HEK293 (cell line): ENCODE results near the gene MTARC1.

Experiments
- AEBP2 ChIP-seq: fragments of 450-650 bp; formaldehyde crosslinking; IDR thresholded peaks from 2 replicates; pipeline ENCODE4 v1.5.1; 2016; ENCODE audit warnings: missing biosample characterization, missing genetic modification characterization, borderline replicate concordance
- EGR2 ChIP-seq: fragments of 450-650 bp; formaldehyde crosslinking; IDR thresholded peaks from 2 replicates; pipeline ENCODE4 v1.5.1; 2016; ENCODE audit warnings: low read depth, missing biosample characterization, missing genetic modification characterization
- FEZF1 ChIP-seq: fragments of 450-650 bp; formaldehyde crosslinking; IDR thresholded peaks from 2 replicates; pipeline ENCODE4 v1.5.1; 2016; ENCODE audit warnings: missing biosample characterization, missing genetic modification characterization
- HOXD13 ChIP-seq: sonication (generic); formaldehyde crosslinking; IDR thresholded peaks from 2 replicates; pipeline ENCODE4 v1.8.0; 2022; ENCODE audit warnings: missing genetic modification reagents, borderline replicate concordance
- KLF8 ChIP-seq: fragments of 450-650 bp; formaldehyde crosslinking; IDR thresholded peaks from 2 replicates; pipeline ENCODE4 v1.5.1; 2016; ENCODE audit warnings: missing biosample characterization, missing genetic modification characterization
- PRDM10 ChIP-seq: fragments of 450-650 bp; formaldehyde crosslinking; IDR thresholded peaks from 2 replicates; pipeline ENCODE4 v1.5.1; 2016; ENCODE audit warnings: missing biosample characterization, missing genetic modification characterization
- SCRT2 ChIP-seq: fragments of 450-650 bp; formaldehyde crosslinking; IDR thresholded peaks from 2 replicates; pipeline ENCODE4 v1.5.1; 2016; ENCODE audit warnings: missing biosample characterization, missing genetic modification characterization
- SP2 ChIP-seq: fragments of 450-650 bp; formaldehyde crosslinking; IDR thresholded peaks from 2 replicates; pipeline ENCODE4 v1.5.1; 2016; ENCODE audit warnings: missing biosample characterization, missing genetic modification characterization
- SP7 ChIP-seq: fragments of 450-650 bp; formaldehyde crosslinking; IDR thresholded peaks from 2 replicates; pipeline ENCODE4 v1.5.1; 2016; ENCODE audit warnings: missing biosample characterization, missing genetic modification characterization
- WT1 ChIP-seq: fragments of 450-650 bp; formaldehyde crosslinking; IDR thresholded peaks from 2 replicates; pipeline ENCODE4 v1.5.1; 2016; ENCODE audit warnings: missing biosample characterization, missing genetic modification characterization
- YY1 ChIP-seq: fragments of 450-650 bp; formaldehyde crosslinking; IDR thresholded peaks from 2 replicates; pipeline ENCODE4 v1.5.1; 2018; ENCODE audit warnings: missing biosample characterization, missing genetic modification characterization
- ZBTB10 ChIP-seq: fragments of 450-650 bp; formaldehyde crosslinking; IDR thresholded peaks from 2 replicates; pipeline ENCODE4 v1.5.1; 2016; ENCODE audit warnings: missing biosample characterization, missing genetic modification characterization
- ZBTB11 ChIP-seq: fragments of 450-650 bp; formaldehyde crosslinking; conservative IDR thresholded peaks from 2 replicates; pipeline ENCODE4 v1.5.1; 2016; ENCODE audit warnings: low read depth, missing biosample characterization, missing genetic modification characterization
- ZBTB20 ChIP-seq: fragments of 450-650 bp; formaldehyde crosslinking; IDR thresholded peaks from 2 replicates; pipeline ENCODE4 v1.5.1; 2016; ENCODE audit warnings: missing biosample characterization, missing genetic modification characterization
- ZBTB8A ChIP-seq: fragments of 450-650 bp; formaldehyde crosslinking; IDR thresholded peaks from 2 replicates; pipeline ENCODE4 v1.5.1; 2016; ENCODE audit warnings: missing biosample characterization, missing genetic modification characterization
- ZEB2 ChIP-seq: fragments of 450-650 bp; formaldehyde crosslinking; IDR thresholded peaks from 2 replicates; pipeline ENCODE4 v1.5.1; 2016; ENCODE audit warnings: missing biosample characterization, missing genetic modification characterization
- ZFP69B ChIP-seq: fragments of 450-650 bp; formaldehyde crosslinking; IDR thresholded peaks from 2 replicates; pipeline ENCODE4 v1.5.1; 2016; ENCODE audit warnings: missing biosample characterization, missing genetic modification characterization
- ZNF2 ChIP-seq: fragments of 450-650 bp; formaldehyde crosslinking; IDR thresholded peaks from 2 replicates; pipeline ENCODE4 v1.5.1; 2016; ENCODE audit warnings: missing biosample characterization, missing genetic modification characterization
- ZNF398 ChIP-seq: fragments of 450-650 bp; formaldehyde crosslinking; IDR thresholded peaks from 2 replicates; pipeline ENCODE4 v1.5.1; 2017; ENCODE audit warnings: missing biosample characterization, missing genetic modification characterization
- ZNF549 ChIP-seq: fragments of 450-650 bp; IDR thresholded peaks from 2 replicates; pipeline ENCODE4 v1.5.1; 2018; ENCODE audit warnings: missing biosample characterization, missing genetic modification characterization, mild to moderate bottlenecking, inconsistent platforms, moderate library complexity
- ZNF561 ChIP-seq: fragments of 450-650 bp; IDR thresholded peaks from 2 replicates; pipeline ENCODE4 v1.5.1; 2018; ENCODE audit warnings: missing biosample characterization, missing genetic modification characterization, borderline replicate concordance
- ZNF843 ChIP-seq: fragments of 450-650 bp; formaldehyde crosslinking; IDR thresholded peaks from 2 replicates; pipeline ENCODE4 v1.5.1; 2016; ENCODE audit warnings: missing biosample characterization, missing genetic modification characterization
- ZSCAN5A ChIP-seq: fragments of 450-650 bp; formaldehyde crosslinking; IDR thresholded peaks from 2 replicates; pipeline ENCODE4 v1.5.1; 2016; ENCODE audit warnings: missing biosample characterization, missing genetic modification characterization

The MTARC1 gene

GRCh38 chr1:220748089-220748934 lies 38.4 kb upstream of the MTARC1 start, which contains the start of gene MTARC2 (continued):
- TF ChIP-seq ZBTB11 (tag by site-specific recombination) (0 out of 2 replicates have a peak, but pooled peaks have one; percentile 38), ZBTB20 (peak; percentile 81), PRDM10 (peak; percentile 91), KLF8 (tag by site-specific recombination) (peak; percentile 84), ZBTB10 (tag by site-specific recombination) (peak; percentile 71), AEBP2 (tag by site-specific recombination) (no peak), FEZF1 (tag by site-specific recombination) (0 out of 2 replicates have a peak, but pooled peaks have one; percentile 6), ZFP69B (tag by site-specific recombination) (peak; percentile 71), WT1 (peak; percentile 71), SP2 (tag by site-specific recombination) (peak; percentile 71), ZBTB8A (tag by site-specific recombination) (peak; percentile 88), ZEB2 (tag by site-specific recombination) (peak; percentile 74; the same call in 1 of the 2 replicates), SP7 (tag by site-specific recombination) (peak; percentile 80), ZNF549 (tag by site-specific recombination) (no peak), ZNF561 (tag by site-specific recombination) (0 out of 2 replicates have a peak, but pooled peaks have one; percentile 17), ZNF398 (tag by site-specific recombination) (peak; percentile 80), ZSCAN5A (tag by site-specific recombination) (no peak), ZNF843 (tag by site-specific recombination) (no peak; the same call in 1 of the 2 replicates), EGR2 (tag by site-specific recombination) (peak; percentile 43), HOXD13 (0 out of 2 replicates have a peak, but pooled peaks have one; percentile 39), ZNF2 (peak; percentile 62; the same call in 1 of the 2 replicates), SCRT2 (0 out of 2 replicates have a peak, but pooled peaks have one; percentile 9), YY1 (tag by site-specific recombination) (peak; percentile 67; the same call in 1 of the 2 replicates)
